HepG2 (cell line): ENCODE data around the gene TBC1D12. TPM values are rescaled to one million over a fixed set of nuclear protein-coding genes. Genes with fewer than 3 reads are reported as not detected.

Source experiments
- ATAC-seq: fragments of 200-7000 bp; cut with Tn5 transposase; 3 replicates; pipeline ENCODE4 v1.9.1; 2020; ENCODE audit warnings: mild to moderate bottlenecking, moderate library complexity
- BruUV-seq: library from RNA; stranded (reverse); fragments of 400-500 nt; replicated peaks from 2 replicates; lab custom pipeline; 2021; lab: Mats Ljungman, UMichigan
- CTCF ChIA-PET: fragments of 300-600 bp; formaldehyde crosslinking; extraction: SDS; loops from one replicate; lab custom pipeline; 2021; ENCODE audit warnings: low total read pairs, inconsistent platforms, low intra/inter-chr PET ratio; lab: Yijun Ruan, JAX
- POLR2A ChIA-PET: fragments of 350-600 bp; sonication (Branson Sonifier 250); formaldehyde crosslinking; loops from one replicate; lab custom pipeline; 2020; ENCODE audit warnings: antibody characterized with exemption, inconsistent platforms; lab: Yijun Ruan, JAX
- DNase-seq: peaks from one replicate; pipeline ENCODE4 v3.0.0-alpha.2; 2015; ENCODE audit warnings: low spot score
- FAIRE-seq: peaks from 3 replicates; lab custom pipeline; 2011; peaks lifted over from hg19 to GRCh38; lab: Jason Lieb, UNC
- H2AFZ ChIP-seq: one replicate; pipeline ENCODE4 v1.6.1; 2011; ENCODE audit warnings: low read length, inconsistent platforms
- H3K27ac ChIP-seq: fragments of 300-600 bp; 3 replicates; pipeline ENCODE4 v1.8.0; 2011; ENCODE audit warnings: mixed run types, mild to moderate bottlenecking, mixed read lengths, low read length, inconsistent platforms; ENCODE audit not compliant: insufficient read depth; ENCODE audit errors: extremely low read length
- H3K27me3 ChIP-seq, 2 experiments: fragments of 200-600 bp in 1 of 2; 2 replicates in 1 of 2; 3 replicates in 1 of 2; pipeline versions ENCODE4 v1.6.0 to v1.8.0; 2011; ENCODE audit warnings: low read length in 2 of 2, mild to moderate bottlenecking in 2 of 2, moderate library complexity in 2 of 2, inconsistent platforms in 1 of 2; ENCODE audit not compliant: insufficient read depth in 2 of 2, control insufficient read depth in 1 of 2
- H3K36me3 ChIP-seq, 2 experiments: fragments of 200-600 bp in 1 of 2; replicated peaks in 1 of 2; 2 replicates in 1 of 2; 3 replicates in 1 of 2; pipeline versions ENCODE4 v1.5.1 to v1.8.0; 2011; ENCODE audit warnings: low read length in 2 of 2, inconsistent platforms in 1 of 2; ENCODE audit not compliant: insufficient read depth in 2 of 2, control insufficient read depth in 1 of 2
- H3K4me1 ChIP-seq: 2 replicates; pipeline ENCODE4 v1.5.1; 2012; ENCODE audit warnings: low read length, inconsistent platforms; ENCODE audit not compliant: insufficient read depth
- H3K4me2 ChIP-seq: 2 replicates; pipeline ENCODE4 v1.6.0; 2011; ENCODE audit warnings: low read depth, low read length, inconsistent platforms
- H3K4me3 ChIP-seq, 3 experiments: fragments of 200-600 bp in 1 of 3; sonication (generic), shearing (Covaris generic) in 1 of 3; replicated peaks in 1 of 3; 2 replicates each; pipeline ENCODE4 v1.5.1; 2011 to 2016; ENCODE audit warnings: low read length in 3 of 3, inconsistent platforms in 2 of 3, low read depth in 2 of 3, mild to moderate bottlenecking in 2 of 3, control low read depth in 1 of 3, mixed read lengths in 1 of 3; ENCODE audit not compliant: insufficient read depth in 1 of 3
- H3K79me2 ChIP-seq: one replicate; pipeline ENCODE4 v1.6.1; 2011; ENCODE audit warnings: low read length, inconsistent platforms; ENCODE audit not compliant: insufficient read depth
- H3K9ac ChIP-seq: 2 replicates; pipeline ENCODE4 v1.6.0; 2011; ENCODE audit warnings: mild to moderate bottlenecking, low read depth, low read length, inconsistent platforms; ENCODE audit not compliant: insufficient read depth
- H3K9me3 ChIP-seq: 2 replicates; pipeline ENCODE4 v1.5.1; 2012; ENCODE audit warnings: mild to moderate bottlenecking, low read length
- H4K20me1 ChIP-seq: 2 replicates; pipeline ENCODE4 v1.6.0; 2011; ENCODE audit warnings: inconsistent platforms, mild to moderate bottlenecking, low read length, moderate library complexity; ENCODE audit not compliant: insufficient read depth
- NFIC ChIP-seq: IDR thresholded peaks from 2 replicates; pipeline ENCODE4 v1.6.1; 2012; ENCODE audit warnings: mild to moderate bottlenecking, low read length, inconsistent platforms
- NR1H2 ChIP-seq: sonication (generic); formaldehyde crosslinking; IDR thresholded peaks from 2 replicates; pipeline ENCODE4 v1.8.1; 2022; ENCODE audit warnings: low read depth, missing genetic modification reagents, borderline replicate concordance
- SETDB1 ChIP-seq: sonication (generic); formaldehyde crosslinking; IDR thresholded peaks from 2 replicates; pipeline ENCODE4 v1.5.1; 2020; ENCODE audit warnings: missing genetic modification reagents, mild to moderate bottlenecking, borderline replicate concordance
- TCF7 ChIP-seq: sonication (generic); IDR thresholded peaks from 2 replicates; pipeline ENCODE4 v1.6.1; 2016; ENCODE audit warnings: antibody characterized with exemption, low read depth
- ZNF256 ChIP-seq: sonication (generic); formaldehyde crosslinking; conservative IDR thresholded peaks from 2 replicates; pipeline ENCODE4 v1.4.0; 2020; ENCODE audit warnings: missing genetic modification reagents
- ZNF317 ChIP-seq: sonication (generic); formaldehyde crosslinking; IDR thresholded peaks from 2 replicates; pipeline ENCODE4 v1.5.0; 2020; ENCODE audit warnings: mild to moderate bottlenecking, missing genetic modification reagents
- ZNF567 ChIP-seq: sonication (generic); formaldehyde crosslinking; IDR thresholded peaks from 2 replicates; pipeline ENCODE4 v1.8.1; 2023; ENCODE audit warnings: mild to moderate bottlenecking, missing genetic modification reagents, borderline replicate concordance
- ZNF891 ChIP-seq: sonication (generic); formaldehyde crosslinking; IDR thresholded peaks from 2 replicates; pipeline ENCODE4 v1.5.0; 2020; ENCODE audit warnings: mild to moderate bottlenecking, missing genetic modification reagents
- ZSCAN9 ChIP-seq: IDR thresholded peaks from 2 replicates; pipeline ENCODE4 v1.6.1; 2016; ENCODE audit warnings: borderline replicate concordance
- WGBS: methylation state at CpG from one replicate; pipeline ENCODE4 v1.1.6; 2017; ENCODE audit warnings: low lambda C conversion rate; 5-methylcytosine and 5-hydroxymethylcytosine counted together
- in situ Hi-C: cut with HindIII; loops from 2 replicates; pipeline ENCODE4 v1.10.0; 2017; ENCODE audit warnings: low pct_unique_long_range_greater_than_20kb; ENCODE audit not compliant: extremely low pct_ligation_motif_present
- intact Hi-C: fragments of 100-400 bp; cut with micrococcal nuclease; formaldehyde crosslinking; loops from one replicate; pipeline ENCODE4 v1.10.0; 2022; ENCODE audit not compliant: unreplicated experiment
- polyA plus RNA-seq, 8 experiments: library from polyadenylated mRNA; depleted of rRNA in 3 of 8; stranded (reverse) in 7 of 8; unstranded in 1 of 8; fragments of >200 nt; fragmentation: Illumina TruSeq in 4 of 8; extraction: Trizol in 4 of 8; gene quantifications; 2 replicates each; pipeline versions ENCODE4 v1.2.1 to v1.2.3, GENCODE V29; 2011 to 2016; ENCODE audit warnings: low read depth in 4 of 8, missing spikeins in 1 of 8, mixed read lengths in 1 of 8; ENCODE audit not compliant: insufficient read depth in 1 of 8
- total RNA-seq, 5 experiments: library from RNA; depleted of rRNA; stranded (reverse); fragments of >200 nt; fragmentation: Illumina TruSeq; extraction: Trizol; gene quantifications; 2 replicates each; pipeline ENCODE4 v1.2.3, GENCODE V29; 2016; ENCODE audit warnings: low read depth in 1 of 5
- TF ChIP-seq, protein P1 (sequence below): sonication (generic); formaldehyde crosslinking; IDR thresholded peaks from 2 replicates; pipeline ENCODE4 v1.4.0; 2020; ENCODE audit warnings: missing genetic modification reagents

TBC1D12 gene
- total and polyA plus RNA-seq, 2 of the 13 experiments (the other 11 are each of a cell fraction or from before 2014, with no cell fraction given), result 5.7 to 6.2 TPM

DNA sequence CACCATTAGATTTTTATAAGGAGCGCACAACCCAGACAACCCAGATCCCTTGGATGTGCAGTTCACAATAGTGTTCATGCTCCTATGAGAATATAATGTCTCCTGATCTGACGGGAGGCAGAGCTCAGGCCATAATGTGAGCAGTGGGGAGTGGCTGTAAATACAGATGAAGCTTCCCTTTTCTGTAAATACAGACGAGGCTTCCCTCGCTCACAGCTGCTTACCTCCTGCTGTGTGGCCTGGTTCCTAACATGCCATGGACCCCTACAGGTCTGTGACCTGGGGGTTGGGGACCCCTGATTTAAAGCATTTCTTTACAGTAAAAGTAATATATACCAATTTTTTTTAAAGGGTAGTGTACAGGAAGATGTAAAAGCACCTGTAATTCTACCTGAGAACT, 176.4 kb downstream of the TBC1D12 start:
- Histone ChIP-seq H3K27ac (no peak overlapping the region), H3K79me2 (no peaks in the 10 kb centered on the region), H3K4me2 (no peak overlapping the region), H2AFZ (no peak overlapping the region), H3K9ac (no peak overlapping the region), H3K27me3 (no peaks in the 10 kb centered on the region), H3K9me3 (no peaks in the 10 kb centered on the region), H3K36me3 (peaks cover 1 to 27% of the 10 kb centered on the region in 2 experiments; a peak in 4 of 5 replicates), H3K4me1 (no peaks in the 10 kb centered on the region), H3K4me3 (no peak overlapping the region), H4K20me1 (no peaks in the 10 kb centered on the region)
- ChIA-PET CTCF (no interaction called here), POLR2A (no interaction called here)
- FAIRE-seq, result no peak
- in situ Hi-C loops, result no loop called here
- DNase-seq, result no peak
- BruUV-seq, result no TSS peak
- intact Hi-C loops, result no loop called here
- 96% methylated on average over 4 of the region's 4 CpGs for WGBS
- TF ChIP-seq NR1H2 (CRISPR knock-in tag) (no peak), ZNF891 (no peak), TCF7 (no peak), ZNF567 (CRISPR knock-in tag) (no peak), ZNF317 (CRISPR knock-in tag) (no peak), NFIC (no peak), ZSCAN9 (no peak), ZNF256 (CRISPR knock-in tag) (no peak), SETDB1 (CRISPR knock-in tag) (no peak)
- TF ChIP-seq, protein P1, sequence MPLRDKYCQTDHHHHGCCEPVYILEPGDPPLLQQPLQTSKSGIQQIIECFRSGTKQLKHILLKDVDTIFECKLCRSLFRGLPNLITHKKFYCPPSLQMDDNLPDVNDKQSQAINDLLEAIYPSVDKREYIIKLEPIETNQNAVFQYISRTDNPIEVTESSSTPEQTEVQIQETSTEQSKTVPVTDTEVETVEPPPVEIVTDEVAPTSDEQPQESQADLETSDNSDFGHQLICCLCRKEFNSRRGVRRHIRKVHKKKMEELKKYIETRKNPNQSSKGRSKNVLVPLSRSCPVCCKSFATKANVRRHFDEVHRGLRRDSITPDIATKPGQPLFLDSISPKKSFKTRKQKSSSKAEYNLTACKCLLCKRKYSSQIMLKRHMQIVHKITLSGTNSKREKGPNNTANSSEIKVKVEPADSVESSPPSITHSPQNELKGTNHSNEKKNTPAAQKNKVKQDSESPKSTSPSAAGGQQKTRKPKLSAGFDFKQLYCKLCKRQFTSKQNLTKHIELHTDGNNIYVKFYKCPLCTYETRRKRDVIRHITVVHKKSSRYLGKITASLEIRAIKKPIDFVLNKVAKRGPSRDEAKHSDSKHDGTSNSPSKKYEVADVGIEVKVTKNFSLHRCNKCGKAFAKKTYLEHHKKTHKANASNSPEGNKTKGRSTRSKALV (CRISPR knock-in tag), result no peak
- no peak for ATAC-seq
